GM10266 (cell line): ENCODE measurements around the gene SCN10A.

Source experiments
- DNase-seq: peaks from one replicate; pipeline ENCODE4 v3.0.0; 2012; ENCODE audit errors: extremely low spot score
- CTCF ChIP-seq: IDR thresholded peaks from 2 replicates; pipeline ENCODE4 v1.5.1; 2012; ENCODE audit warnings: mild to moderate bottlenecking, low read depth; ENCODE audit not compliant: control insufficient read depth, insufficient read depth; ENCODE audit errors: missing control alignments

Gene SCN10A

DNA sequence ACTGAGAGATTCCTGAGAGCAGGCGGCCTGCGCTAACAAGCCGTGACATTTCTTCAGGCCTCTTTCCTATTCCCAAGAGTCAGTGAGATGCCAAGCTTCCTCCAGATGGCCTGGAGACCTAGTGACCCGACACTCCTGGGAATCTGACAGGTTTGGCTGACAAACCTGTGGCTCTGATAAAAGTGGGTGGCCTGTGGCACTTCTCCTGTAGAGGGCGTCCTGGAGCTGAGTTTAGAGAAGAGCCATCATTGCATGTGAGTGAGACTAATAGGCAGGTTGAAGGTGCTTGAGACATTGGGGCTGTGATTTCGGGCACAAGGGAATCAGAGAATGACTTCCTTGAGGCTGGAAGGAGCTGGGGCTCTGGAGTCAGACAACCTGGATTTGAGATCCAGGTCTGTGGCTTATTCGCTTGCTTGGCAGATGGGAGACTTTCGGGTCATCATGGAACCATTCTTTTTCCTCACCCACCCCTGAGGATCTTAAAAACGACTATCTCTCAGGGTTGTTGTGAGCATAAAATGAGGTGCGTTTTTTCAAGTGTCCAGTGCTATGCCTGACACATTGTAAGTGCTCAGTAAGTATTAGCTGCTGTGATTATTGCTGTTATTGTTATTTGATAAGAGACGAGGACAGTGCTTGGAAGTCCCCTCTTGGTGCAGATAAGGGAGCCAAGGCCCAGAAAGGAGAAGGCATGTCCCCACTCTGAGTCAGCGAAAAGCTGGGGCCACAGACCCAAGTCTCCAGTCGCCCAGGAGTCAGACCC, 77.2 kb downstream of the SCN10A start:
- peak; percentile 49 for DNase-seq
- TF ChIP-seq CTCF: peak; percentile 60

- no peak for TF ChIP-seq CTCF
- DNase-seq: no peak
Observed at GRCh38 chr3:38731522-38731921, 84.5 kb downstream of the SCN10A start.

DNA sequence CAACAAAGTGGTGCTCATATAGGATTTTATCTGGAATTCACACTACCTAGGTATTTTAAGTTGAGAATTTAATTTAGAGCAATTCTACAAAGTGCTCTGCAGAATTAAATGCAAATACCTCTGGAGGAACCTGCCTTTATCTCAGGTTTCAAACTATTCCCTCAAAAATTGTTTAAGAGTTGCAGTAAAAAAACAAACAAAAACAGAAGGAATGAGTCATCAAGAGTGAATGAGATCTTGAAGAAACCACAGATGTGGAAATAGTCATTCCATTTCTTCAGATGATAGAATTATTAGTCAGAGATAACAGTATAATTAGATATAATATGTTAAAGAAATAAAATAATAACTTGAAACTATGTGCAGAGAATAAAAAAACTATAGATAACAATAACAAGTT, 85.7 kb downstream of the SCN10A start:
- TF ChIP-seq CTCF: no peak
- no peak for DNase-seq

GRCh38 chr3:38728008-38728407, 88.0 kb downstream of the SCN10A start:
- no peak for DNase-seq
- no peak for TF ChIP-seq CTCF

GRCh38 chr3:38726751-38727150, 89.3 kb downstream of the SCN10A start:
- no peak for DNase-seq
- no peak for TF ChIP-seq CTCF

- no peak for TF ChIP-seq CTCF
- no peak for DNase-seq
Observed at GRCh38 chr3:38725726-38726419, 90.1 kb downstream of the SCN10A start.

DNA sequence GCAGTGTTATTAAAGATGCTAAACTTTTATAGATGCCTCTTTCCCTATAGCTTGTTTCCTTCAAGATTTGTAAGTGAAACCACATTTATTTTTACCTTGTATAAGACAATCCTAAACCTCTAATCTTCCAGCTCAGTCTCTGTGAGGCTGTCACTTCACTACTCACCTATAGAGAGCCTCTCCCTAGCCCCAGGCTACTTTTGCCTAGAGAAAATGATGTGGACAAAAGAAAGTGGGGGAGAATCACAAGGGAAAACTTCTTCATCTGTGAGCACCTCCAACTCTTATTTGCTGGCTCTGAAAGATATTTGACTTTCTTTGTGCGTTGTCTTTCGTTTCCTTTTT, 91.7 kb downstream of the SCN10A start:
- no peak for TF ChIP-seq CTCF
- DNase-seq: no peak
